ENCODE results near the gene TMPRSS7.

TMPRSS7 gene

GRCh38 chr3:112128843-112129727 is 94.5 kb downstream of the TMPRSS7 start:
- H2AFZ ChIP-seq (ENCODE audit: low read depth, low read length, severe bottlenecking), result no peak overlapping the region
- no peaks in the 10 kb centered on the region for H3K9me2 ChIP-seq (replicated peaks; ENCODE audit: insufficient read depth, low read length)
- H3K9ac ChIP-seq (ENCODE audit: low read length), result peak overlapping the region; percentile 86
- no peak for TF ChIP-seq EZH2phosphoT487 (conservative IDR thresholded peaks at IDR 0.05; ENCODE audit: low read length)
- TF ChIP-seq, protein P1, sequence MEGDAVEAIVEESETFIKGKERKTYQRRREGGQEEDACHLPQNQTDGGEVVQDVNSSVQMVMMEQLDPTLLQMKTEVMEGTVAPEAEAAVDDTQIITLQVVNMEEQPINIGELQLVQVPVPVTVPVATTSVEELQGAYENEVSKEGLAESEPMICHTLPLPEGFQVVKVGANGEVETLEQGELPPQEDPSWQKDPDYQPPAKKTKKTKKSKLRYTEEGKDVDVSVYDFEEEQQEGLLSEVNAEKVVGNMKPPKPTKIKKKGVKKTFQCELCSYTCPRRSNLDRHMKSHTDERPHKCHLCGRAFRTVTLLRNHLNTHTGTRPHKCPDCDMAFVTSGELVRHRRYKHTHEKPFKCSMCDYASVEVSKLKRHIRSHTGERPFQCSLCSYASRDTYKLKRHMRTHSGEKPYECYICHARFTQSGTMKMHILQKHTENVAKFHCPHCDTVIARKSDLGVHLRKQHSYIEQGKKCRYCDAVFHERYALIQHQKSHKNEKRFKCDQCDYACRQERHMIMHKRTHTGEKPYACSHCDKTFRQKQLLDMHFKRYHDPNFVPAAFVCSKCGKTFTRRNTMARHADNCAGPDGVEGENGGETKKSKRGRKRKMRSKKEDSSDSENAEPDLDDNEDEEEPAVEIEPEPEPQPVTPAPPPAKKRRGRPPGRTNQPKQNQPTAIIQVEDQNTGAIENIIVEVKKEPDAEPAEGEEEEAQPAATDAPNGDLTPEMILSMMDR (IDR thresholded peaks at IDR 0.05; ENCODE audit: insufficient read depth, low read length, poor library complexity, severe bottlenecking), result no peak
- no peaks in the 10 kb centered on the region for H4K20me1 ChIP-seq (ENCODE audit: low read depth, low read length)
- H3F3A ChIP-seq (ENCODE audit: insufficient read depth), result peaks cover 86% of the 10 kb centered on the region
- H3K36me3 ChIP-seq (ENCODE audit: low read length), result peaks cover 41% of the 10 kb centered on the region
- H3K79me2 ChIP-seq (ENCODE audit: insufficient read depth, low read length), result peaks cover 80% of the 10 kb centered on the region
- H3K27ac ChIP-seq (ENCODE audit: low read depth, low read length), result peak overlapping the region; percentile 94
- no peaks in the 10 kb centered on the region for H3K9me3 ChIP-seq (ENCODE audit: insufficient read depth, low read length)
- H3K4me2 ChIP-seq (ENCODE audit: low read depth, low read length, poor library complexity, severe bottlenecking), result peak overlapping the region; percentile 95
- H3K27me3 ChIP-seq (ENCODE audit: low read length), result no peaks in the 10 kb centered on the region
- peak overlapping the region; percentile 91 for H3K4me3 ChIP-seq (ENCODE audit: insufficient read depth, low read length, poor library complexity, severe bottlenecking)

- no peak for TF ChIP-seq EZH2phosphoT487 (conservative IDR thresholded peaks at IDR 0.05; ENCODE audit: low read length)
- TF ChIP-seq, protein P1 (IDR thresholded peaks at IDR 0.05; ENCODE audit: insufficient read depth, low read length, poor library complexity, severe bottlenecking), result no peak
- Histone ChIP-seq H3K9me3 (ENCODE audit: insufficient read depth, low read length) (no peaks in the 10 kb centered on the region), H3K79me2 (ENCODE audit: insufficient read depth, low read length) (peaks cover 80% of the 10 kb centered on the region), H3K36me3 (ENCODE audit: low read length) (peaks cover 39% of the 10 kb centered on the region), H4K20me1 (ENCODE audit: low read depth, low read length) (no peaks in the 10 kb centered on the region), H3K4me3 (ENCODE audit: insufficient read depth, low read length, poor library complexity, severe bottlenecking) (peak overlapping the region; percentile 91), H3K27ac (ENCODE audit: low read depth, low read length) (peak overlapping the region; percentile 94), H3K9ac (ENCODE audit: low read length) (peak overlapping the region; percentile 86), H3K4me2 (ENCODE audit: low read depth, low read length, poor library complexity, severe bottlenecking) (peak overlapping the region; percentile 95), H2AFZ (ENCODE audit: low read depth, low read length, severe bottlenecking) (no peak overlapping the region), H3K9me2 (replicated peaks; ENCODE audit: insufficient read depth, low read length) (no peaks in the 10 kb centered on the region), H3F3A (ENCODE audit: insufficient read depth) (peaks cover 89% of the 10 kb centered on the region), H3K27me3 (ENCODE audit: low read length) (no peaks in the 10 kb centered on the region)
These were observed 95.5 kb downstream of the TMPRSS7 start for GRCh38 chr3:112129925-112130637.

GRCh38 chr3:112130638-112130993 is 96.1 kb downstream of the TMPRSS7 start:
- H3K9ac ChIP-seq (ENCODE audit: low read length), result peak overlapping the region; percentile 86
- TF ChIP-seq, protein P1 (IDR thresholded peaks at IDR 0.05; ENCODE audit: insufficient read depth, low read length, poor library complexity, severe bottlenecking), result no peak
- no peak for TF ChIP-seq EZH2phosphoT487 (conservative IDR thresholded peaks at IDR 0.05; ENCODE audit: low read length)
- peak overlapping the region; percentile 94 for H3K27ac ChIP-seq (ENCODE audit: low read depth, low read length)
- H4K20me1 ChIP-seq (ENCODE audit: low read depth, low read length), result no peaks in the 10 kb centered on the region
- peak overlapping the region; percentile 95 for H3K4me2 ChIP-seq (ENCODE audit: low read depth, low read length, poor library complexity, severe bottlenecking)
- H2AFZ ChIP-seq (ENCODE audit: low read depth, low read length, severe bottlenecking), result no peak overlapping the region
- peaks cover 77% of the 10 kb centered on the region for H3K79me2 ChIP-seq (ENCODE audit: insufficient read depth, low read length)
- H3K36me3 ChIP-seq (ENCODE audit: low read length), result peaks cover 36% of the 10 kb centered on the region
- peaks cover 91% of the 10 kb centered on the region for H3F3A ChIP-seq (ENCODE audit: insufficient read depth)
- no peaks in the 10 kb centered on the region for H3K9me2 ChIP-seq (replicated peaks; ENCODE audit: insufficient read depth, low read length)
- peak overlapping the region; percentile 91 for H3K4me3 ChIP-seq (ENCODE audit: insufficient read depth, low read length, poor library complexity, severe bottlenecking)
- no peaks in the 10 kb centered on the region for H3K27me3 ChIP-seq (ENCODE audit: low read length)
- H3K9me3 ChIP-seq (ENCODE audit: insufficient read depth, low read length), result no peaks in the 10 kb centered on the region

Measured in SU-DHL-6 (cell line).